ENCODE results near the gene SMCO2.

Gene SMCO2

DNA sequence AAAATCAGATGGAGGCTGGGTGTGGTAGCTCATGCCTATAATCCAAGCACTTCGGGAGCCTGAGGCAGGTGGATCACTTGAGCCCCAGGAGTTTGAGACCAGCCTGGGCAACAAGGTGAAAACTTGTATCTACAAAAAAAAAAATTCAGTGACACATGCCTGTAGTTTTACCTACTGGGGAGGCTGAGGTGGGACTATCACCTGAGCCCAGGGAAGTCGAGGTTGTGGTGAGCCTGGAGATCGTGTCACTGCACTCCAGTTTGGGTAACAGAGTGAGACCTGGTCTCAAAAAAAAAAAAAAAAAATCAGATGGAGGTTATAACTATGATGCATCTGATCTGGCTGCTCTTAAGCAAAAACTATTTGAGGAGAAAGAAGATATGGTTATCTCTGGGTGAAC lies 50.9 kb downstream of the SMCO2 start:
- WGBS (ENCODE audit: extremely low coverage, insufficient coverage, low lambda C conversion rate): no CpG with 5 or more reads among the region's 3 CpGs
- Histone ChIP-seq H3K27ac (ENCODE audit: low read depth, low read length) (no peak overlapping the region), H4K5ac (ENCODE audit: low read length) (no peak overlapping the region), H3K56ac (ENCODE audit: low read length) (no peak overlapping the region), H3K4me1 (ENCODE audit: control insufficient read depth, low read depth, low read length) (no peaks in the 10 kb centered on the region), H3K18ac (ENCODE audit: low read length) (no peak overlapping the region), H3K27me3 (ENCODE audit: insufficient read depth, low read length, poor library complexity) (no peaks in the 10 kb centered on the region), H2BK15ac (replicated peaks; ENCODE audit: low read depth) (no peak overlapping the region), H3K23ac (ENCODE audit: low read length) (no peak overlapping the region), H3K79me2 (ENCODE audit: control insufficient read depth, insufficient read depth, low read length) (no peaks in the 10 kb centered on the region), H4K8ac (ENCODE audit: low read depth, low read length) (no peak overlapping the region), H3K36me3 (ENCODE audit: control insufficient read depth, insufficient read depth, low read length) (no peaks in the 10 kb centered on the region), H3K79me1 (ENCODE audit: low read length) (no peaks in the 10 kb centered on the region), H2BK5ac (ENCODE audit: low read length) (no peak overlapping the region), H3K9ac (ENCODE audit: low read length) (no peak overlapping the region), H2BK120ac (ENCODE audit: low read depth, low read length) (no peak overlapping the region), H2AK5ac (ENCODE audit: low read length) (no peak overlapping the region), H3K4ac (ENCODE audit: low read depth, low read length) (no peak overlapping the region), H3K4me3 (ENCODE audit: low read length) (no peak overlapping the region), H3K4me2 (ENCODE audit: low read length) (no peak overlapping the region)
- DNase-seq: no peak

DNA sequence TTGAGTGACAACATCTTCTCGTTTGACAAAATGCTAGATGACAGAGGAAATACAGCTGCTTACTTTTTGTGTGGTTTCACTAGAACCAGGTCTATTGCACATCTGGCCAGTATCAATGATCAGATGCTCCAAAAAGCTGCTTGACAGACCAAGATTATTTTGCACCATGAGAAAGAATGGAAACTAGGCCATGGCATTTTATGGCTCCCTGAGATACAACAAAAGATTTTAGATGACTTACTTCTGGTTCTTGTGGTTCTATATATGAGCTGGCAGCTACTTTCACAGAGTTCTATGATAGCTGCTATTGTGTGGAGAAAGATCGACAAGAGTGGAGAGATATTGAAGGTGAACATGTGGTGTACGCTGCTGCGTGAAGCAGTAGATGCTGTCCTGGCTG lies 51.6 kb downstream of the SMCO2 start:
- Histone ChIP-seq H3K36me3 (ENCODE audit: control insufficient read depth, insufficient read depth, low read length) (no peaks in the 10 kb centered on the region), H3K4me1 (ENCODE audit: control insufficient read depth, low read depth, low read length) (no peaks in the 10 kb centered on the region), H2BK5ac (ENCODE audit: low read length) (no peak overlapping the region), H3K56ac (ENCODE audit: low read length) (no peak overlapping the region), H2AK5ac (ENCODE audit: low read length) (no peak overlapping the region), H3K4me2 (ENCODE audit: low read length) (no peak overlapping the region), H4K5ac (ENCODE audit: low read length) (no peak overlapping the region), H3K27me3 (ENCODE audit: insufficient read depth, low read length, poor library complexity) (no peaks in the 10 kb centered on the region), H2BK15ac (replicated peaks; ENCODE audit: low read depth) (no peak overlapping the region), H3K79me1 (ENCODE audit: low read length) (no peaks in the 10 kb centered on the region), H3K9ac (ENCODE audit: low read length) (no peak overlapping the region), H3K27ac (ENCODE audit: low read depth, low read length) (no peak overlapping the region), H4K8ac (ENCODE audit: low read depth, low read length) (no peak overlapping the region), H3K23ac (ENCODE audit: low read length) (no peak overlapping the region), H2BK120ac (ENCODE audit: low read depth, low read length) (no peak overlapping the region), H3K79me2 (ENCODE audit: control insufficient read depth, insufficient read depth, low read length) (no peaks in the 10 kb centered on the region), H3K4me3 (ENCODE audit: low read length) (no peak overlapping the region), H3K4ac (ENCODE audit: low read depth, low read length) (no peak overlapping the region), H3K18ac (ENCODE audit: low read length) (no peak overlapping the region)
- DNase-seq: no peak
- WGBS (ENCODE audit: extremely low coverage, insufficient coverage, low lambda C conversion rate): no CpG with 5 or more reads among the region's 4 CpGs

DNA sequence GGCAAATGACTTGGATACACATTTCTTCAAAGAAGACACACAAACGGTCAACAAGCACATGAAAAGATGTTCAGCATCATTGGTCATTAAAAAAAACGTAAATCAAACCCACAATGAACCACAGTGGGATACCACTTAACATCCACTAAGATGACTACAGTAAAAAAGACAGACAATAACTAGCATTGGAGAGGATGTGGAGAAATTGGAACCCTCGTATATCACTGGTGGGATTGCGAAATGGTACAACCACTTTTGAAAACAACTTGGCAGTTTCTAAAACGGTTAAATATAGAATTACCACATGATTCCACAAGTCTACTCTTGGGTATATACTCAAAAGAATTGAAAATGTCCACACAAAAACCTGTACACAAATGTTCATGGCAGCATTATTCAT lies 52.2 kb downstream of the SMCO2 start:
- Histone ChIP-seq H3K18ac (ENCODE audit: low read length) (no peak overlapping the region), H4K5ac (ENCODE audit: low read length) (no peak overlapping the region), H3K4me1 (ENCODE audit: control insufficient read depth, low read depth, low read length) (no peaks in the 10 kb centered on the region), H3K27ac (ENCODE audit: low read depth, low read length) (no peak overlapping the region), H3K4me2 (ENCODE audit: low read length) (no peak overlapping the region), H3K4ac (ENCODE audit: low read depth, low read length) (no peak overlapping the region), H3K56ac (ENCODE audit: low read length) (no peak overlapping the region), H3K36me3 (ENCODE audit: control insufficient read depth, insufficient read depth, low read length) (no peaks in the 10 kb centered on the region), H3K9ac (ENCODE audit: low read length) (no peak overlapping the region), H2BK5ac (ENCODE audit: low read length) (no peak overlapping the region), H2BK120ac (ENCODE audit: low read depth, low read length) (no peak overlapping the region), H3K79me2 (ENCODE audit: control insufficient read depth, insufficient read depth, low read length) (no peaks in the 10 kb centered on the region), H3K23ac (ENCODE audit: low read length) (no peak overlapping the region), H3K4me3 (ENCODE audit: low read length) (no peak overlapping the region), H2AK5ac (ENCODE audit: low read length) (no peak overlapping the region), H2BK15ac (replicated peaks; ENCODE audit: low read depth) (no peak overlapping the region), H4K8ac (ENCODE audit: low read depth, low read length) (no peak overlapping the region), H3K79me1 (ENCODE audit: low read length) (no peaks in the 10 kb centered on the region), H3K27me3 (ENCODE audit: insufficient read depth, low read length, poor library complexity) (no peaks in the 10 kb centered on the region)
- WGBS (ENCODE audit: extremely low coverage, insufficient coverage, low lambda C conversion rate): no CpG with 5 or more reads among the region's 5 CpGs
- no peak for DNase-seq

DNA sequence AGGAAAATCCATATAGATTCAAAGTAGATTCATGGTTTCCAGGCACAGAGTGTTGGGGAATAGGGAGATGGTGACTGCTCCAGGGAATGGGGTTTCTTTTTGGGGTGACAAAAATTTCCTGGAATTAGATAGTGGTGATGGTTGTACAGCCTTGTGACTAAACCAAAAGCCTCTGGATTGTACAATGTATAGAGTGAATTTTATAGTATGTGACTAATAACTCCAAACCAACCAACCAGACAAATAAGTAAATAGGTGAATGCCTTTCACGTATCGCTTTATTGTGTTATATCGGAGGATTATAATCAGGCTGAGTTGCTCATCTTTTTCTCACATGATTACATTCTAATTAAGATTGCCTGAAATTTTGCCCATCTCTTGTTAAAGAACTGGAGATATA lies 52.8 kb downstream of the SMCO2 start:
- H3K27me3 ChIP-seq (ENCODE audit: insufficient read depth, low read length, poor library complexity): no peaks in the 10 kb centered on the region
- H3K4ac ChIP-seq (ENCODE audit: low read depth, low read length): no peak overlapping the region
- no peak for DNase-seq
- no peak overlapping the region for H3K18ac ChIP-seq (ENCODE audit: low read length)
- no peaks in the 10 kb centered on the region for H3K4me1 ChIP-seq (ENCODE audit: control insufficient read depth, low read depth, low read length)
- no peaks in the 10 kb centered on the region for H3K36me3 ChIP-seq (ENCODE audit: control insufficient read depth, insufficient read depth, low read length)
- no peak overlapping the region for H4K5ac ChIP-seq (ENCODE audit: low read length)
- no peak overlapping the region for H2BK120ac ChIP-seq (ENCODE audit: low read depth, low read length)
- no peak overlapping the region for H3K56ac ChIP-seq (ENCODE audit: low read length)
- H2AK5ac ChIP-seq (ENCODE audit: low read length): no peak overlapping the region
- H3K27ac ChIP-seq (ENCODE audit: low read depth, low read length): no peak overlapping the region
- H3K4me2 ChIP-seq (ENCODE audit: low read length): no peak overlapping the region
- H4K8ac ChIP-seq (ENCODE audit: low read depth, low read length): no peak overlapping the region
- no peak overlapping the region for H3K9ac ChIP-seq (ENCODE audit: low read length)
- no peak overlapping the region for H3K4me3 ChIP-seq (ENCODE audit: low read length)
- H2BK15ac ChIP-seq (replicated peaks; ENCODE audit: low read depth): no peak overlapping the region
- H3K23ac ChIP-seq (ENCODE audit: low read length): no peak overlapping the region
- H3K79me2 ChIP-seq (ENCODE audit: control insufficient read depth, insufficient read depth, low read length): no peaks in the 10 kb centered on the region
- H3K79me1 ChIP-seq (ENCODE audit: low read length): no peaks in the 10 kb centered on the region
- whole genome bisulfite sequencing (ENCODE audit: extremely low coverage, insufficient coverage, low lambda C conversion rate): no CpG with 5 or more reads among the region's 3 CpGs
- H2BK5ac ChIP-seq (ENCODE audit: low read length): no peak overlapping the region

DNA sequence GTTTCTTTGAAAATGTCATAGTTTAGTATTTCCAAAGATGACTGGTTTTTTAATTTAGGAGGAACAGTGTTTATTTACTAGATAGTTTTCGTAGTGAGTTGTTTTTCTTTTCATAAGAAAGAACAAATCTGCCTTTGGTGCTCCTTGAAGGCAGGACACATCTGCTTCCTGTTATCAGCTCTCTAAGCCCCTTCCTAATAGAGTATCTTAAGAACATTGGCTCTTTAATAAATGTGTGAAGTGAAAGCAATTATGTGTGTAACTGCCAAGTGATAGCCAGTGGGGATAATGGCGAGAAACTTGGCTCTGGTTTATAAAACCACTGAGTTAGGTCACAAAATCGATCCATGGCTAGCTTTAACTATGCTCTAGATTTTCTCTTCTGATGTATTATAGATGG lies 54.0 kb downstream of the SMCO2 start:
- WGBS (ENCODE audit: extremely low coverage, insufficient coverage, low lambda C conversion rate): no CpG with 5 or more reads among the region's 3 CpGs
- no peak overlapping the region for H4K5ac ChIP-seq (ENCODE audit: low read length)

DNA sequence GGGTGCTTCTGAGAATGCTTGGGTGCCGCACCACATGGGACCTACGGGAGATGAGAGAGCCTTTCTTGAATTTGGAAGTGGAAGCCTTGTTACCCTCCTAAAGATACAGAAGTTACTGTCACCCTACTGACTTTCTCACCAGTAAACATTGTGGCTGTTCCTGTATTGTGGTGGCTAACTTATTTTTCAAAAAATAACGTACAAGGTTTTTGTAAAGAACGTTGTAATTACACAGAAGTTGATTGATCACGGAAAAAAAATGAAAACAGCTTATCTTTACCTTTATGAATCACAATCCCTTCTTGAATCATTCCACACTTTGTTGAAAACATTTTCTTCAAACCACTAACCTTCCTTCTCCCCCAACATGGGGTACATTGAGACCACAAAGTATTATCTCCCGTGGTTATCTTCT lies 55.5 kb downstream of the SMCO2 start:
- no CpG with 5 or more reads among the region's 6 CpGs for WGBS (ENCODE audit: extremely low coverage, insufficient coverage, low lambda C conversion rate)
- no peak for DNase-seq

More for the DNA sequence above, 54.0 kb downstream of the SMCO2 start:
- Histone ChIP-seq H3K4me1 (ENCODE audit: control insufficient read depth, low read depth, low read length) (no peaks in the 10 kb centered on the region), H3K4me3 (ENCODE audit: low read length) (no peak overlapping the region), H3K9ac (ENCODE audit: low read length) (no peak overlapping the region), H2BK5ac (ENCODE audit: low read length) (no peak overlapping the region), H3K27ac (ENCODE audit: low read depth, low read length) (no peak overlapping the region), H4K8ac (ENCODE audit: low read depth, low read length) (no peak overlapping the region), H3K4ac (ENCODE audit: low read depth, low read length) (no peak overlapping the region), H2AK5ac (ENCODE audit: low read length) (no peak overlapping the region), H3K27me3 (ENCODE audit: insufficient read depth, low read length, poor library complexity) (no peaks in the 10 kb centered on the region), H2BK15ac (replicated peaks; ENCODE audit: low read depth) (no peak overlapping the region), H3K56ac (ENCODE audit: low read length) (no peak overlapping the region), H3K36me3 (ENCODE audit: control insufficient read depth, insufficient read depth, low read length) (no peaks in the 10 kb centered on the region), H3K79me2 (ENCODE audit: control insufficient read depth, insufficient read depth, low read length) (no peaks in the 10 kb centered on the region), H3K18ac (ENCODE audit: low read length) (no peak overlapping the region), H3K4me2 (ENCODE audit: low read length) (no peak overlapping the region), H3K23ac (ENCODE audit: low read length) (no peak overlapping the region), H2BK120ac (ENCODE audit: low read depth, low read length) (no peak overlapping the region), H3K79me1 (ENCODE audit: low read length) (no peaks in the 10 kb centered on the region)
- DNase-seq: no peak

More for the DNA sequence above, 55.5 kb downstream of the SMCO2 start:
- H3K79me2 ChIP-seq (ENCODE audit: control insufficient read depth, insufficient read depth, low read length): no peaks in the 10 kb centered on the region
- no peak overlapping the region for H3K27ac ChIP-seq (ENCODE audit: low read depth, low read length)
- H3K27me3 ChIP-seq (ENCODE audit: insufficient read depth, low read length, poor library complexity): no peaks in the 10 kb centered on the region
- H2BK15ac ChIP-seq (replicated peaks; ENCODE audit: low read depth): no peak overlapping the region
- H3K18ac ChIP-seq (ENCODE audit: low read length): no peak overlapping the region
- H3K9ac ChIP-seq (ENCODE audit: low read length): no peak overlapping the region
- no peak overlapping the region for H3K56ac ChIP-seq (ENCODE audit: low read length)
- no peaks in the 10 kb centered on the region for H3K36me3 ChIP-seq (ENCODE audit: control insufficient read depth, insufficient read depth, low read length)
- H3K79me1 ChIP-seq (ENCODE audit: low read length): no peaks in the 10 kb centered on the region
- H2BK5ac ChIP-seq (ENCODE audit: low read length): no peak overlapping the region
- H3K4me1 ChIP-seq (ENCODE audit: control insufficient read depth, low read depth, low read length): no peaks in the 10 kb centered on the region
- no peak overlapping the region for H3K23ac ChIP-seq (ENCODE audit: low read length)
- no peak overlapping the region for H2BK120ac ChIP-seq (ENCODE audit: low read depth, low read length)
- no peak overlapping the region for H3K4ac ChIP-seq (ENCODE audit: low read depth, low read length)
- no peak overlapping the region for H4K8ac ChIP-seq (ENCODE audit: low read depth, low read length)
- no peak overlapping the region for H4K5ac ChIP-seq (ENCODE audit: low read length)
- no peak overlapping the region for H2AK5ac ChIP-seq (ENCODE audit: low read length)
- H3K4me2 ChIP-seq (ENCODE audit: low read length): no peak overlapping the region
- no peak overlapping the region for H3K4me3 ChIP-seq (ENCODE audit: low read length)
